GM18505 (cell line): Measurements from ENCODE around the gene PLA2G1B.
"Not testable (repeated sequence)": the region's sequence is repeated elsewhere in the genome, so short reads cannot be mapped to it uniquely, and the experiment has no call there.

Experiments
- ATAC-seq: cut with Tn5 transposase; IDR thresholded peaks from one replicate; pipeline ENCODE4 v1.9.1; 2021; ENCODE audit not compliant: unreplicated experiment
- POLR2A ChIP-seq: IDR thresholded peaks from 4 replicates; pipeline ENCODE4 v1.6.1; 2011; ENCODE audit warnings: borderline replicate concordance; ENCODE audit not compliant: insufficient read depth, insufficient read length; ENCODE audit errors: extremely low read depth

Gene PLA2G1B

DNA sequence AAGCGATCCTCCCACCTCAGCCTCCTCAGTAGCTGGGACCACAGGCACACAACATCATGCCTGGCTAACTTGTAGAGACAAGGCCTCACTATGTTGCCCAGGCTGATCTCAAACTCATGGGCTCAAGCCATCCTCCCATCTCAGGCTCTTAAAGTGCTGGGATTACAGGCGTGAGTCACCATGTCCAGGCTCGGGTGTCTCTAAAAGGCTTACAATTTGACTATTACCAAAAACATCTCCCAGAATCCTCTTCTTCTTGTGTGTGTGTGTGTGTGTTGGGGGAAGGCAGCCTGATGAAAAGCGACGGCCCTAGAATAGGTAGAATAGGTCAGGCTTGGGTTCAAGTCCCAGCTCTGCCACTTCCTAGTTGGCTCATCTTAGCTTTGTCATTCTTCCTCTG lies 24.5 kb upstream of the PLA2G1B start:
- TF ChIP-seq POLR2A = no peak
- ATAC-seq = no peak

DNA sequence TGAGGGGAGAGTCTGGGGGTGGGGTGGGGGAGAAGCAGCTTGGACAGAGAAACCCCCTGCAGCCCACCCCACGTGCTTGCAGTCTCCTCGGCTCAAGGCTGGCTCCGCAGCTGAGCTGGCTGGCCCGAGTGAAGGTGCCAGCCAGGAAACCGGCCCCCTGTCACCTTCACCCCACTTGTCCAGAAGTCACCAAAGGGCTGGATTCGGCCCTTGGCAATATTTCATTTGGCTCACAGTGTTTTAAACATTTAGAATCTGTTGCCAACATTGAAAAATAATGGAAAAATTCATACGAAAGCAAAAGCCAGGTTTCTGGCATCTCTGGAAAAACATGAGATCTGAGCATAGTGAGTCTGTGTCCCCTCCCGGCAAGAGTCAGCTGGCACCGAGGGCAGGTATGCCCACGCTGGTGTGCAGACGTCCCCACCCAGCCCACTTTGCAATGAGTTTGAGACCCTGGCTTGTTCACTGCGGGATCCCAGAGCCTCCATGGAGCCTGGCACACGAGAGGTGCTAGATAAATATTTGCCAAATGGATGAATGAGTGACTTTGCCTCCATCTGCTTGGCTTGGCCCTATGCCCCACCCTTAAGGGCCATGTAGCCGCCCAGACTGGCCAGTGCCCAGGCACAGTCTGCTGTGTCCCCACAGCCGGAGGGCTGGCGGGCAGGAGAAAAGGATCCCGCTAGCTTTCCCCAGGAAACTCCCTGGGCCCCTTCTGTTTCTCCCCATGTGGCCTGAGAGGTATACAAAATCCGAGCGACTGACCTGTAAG lies 23.2 kb upstream of the PLA2G1B start:
- ATAC-seq = no peak
- TF ChIP-seq POLR2A = no peak

DNA sequence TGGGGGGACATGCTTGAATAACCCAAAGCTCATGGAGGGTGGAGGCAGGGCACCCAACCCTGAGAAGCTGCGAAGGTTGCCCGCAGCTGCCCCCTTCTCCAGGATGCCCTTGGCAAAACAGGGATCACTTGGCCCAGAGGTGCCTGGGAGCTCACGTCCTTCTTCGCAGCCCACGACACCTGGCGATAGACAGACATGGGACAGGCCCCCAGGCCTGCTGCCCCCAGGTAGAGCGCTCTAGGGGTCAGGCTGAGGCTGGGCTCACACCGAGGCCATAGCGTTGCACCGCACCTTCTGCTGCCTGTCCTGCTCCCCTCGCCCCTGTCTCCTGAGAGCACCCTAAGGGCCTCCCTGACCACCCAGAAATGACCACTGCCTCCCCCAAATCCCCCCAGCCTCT lies 20.2 kb upstream of the PLA2G1B start:
- no peak for TF ChIP-seq POLR2A
- no peak for ATAC-seq

DNA sequence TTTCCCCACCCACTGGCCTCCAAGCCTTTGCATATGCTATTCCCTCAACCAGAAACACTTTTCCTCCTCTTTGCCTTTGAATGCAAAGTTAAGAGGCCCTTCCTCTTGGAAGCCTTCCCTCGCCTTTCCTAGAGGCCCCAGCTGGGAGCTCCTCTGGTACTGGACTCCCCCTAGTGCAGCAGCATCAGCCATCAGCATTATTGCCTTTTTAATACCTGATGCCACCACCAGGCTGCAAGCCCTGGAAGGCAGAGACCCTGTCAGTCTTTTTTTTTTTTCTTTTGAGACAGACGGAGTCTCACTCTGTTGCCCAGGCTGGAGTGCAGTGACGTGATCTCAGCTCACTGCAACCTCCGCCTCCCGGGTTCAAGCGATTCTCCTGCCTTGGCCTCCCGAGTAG lies 19.1 kb upstream of the PLA2G1B start:
- no peak for TF ChIP-seq POLR2A
- no peak for ATAC-seq

DNA sequence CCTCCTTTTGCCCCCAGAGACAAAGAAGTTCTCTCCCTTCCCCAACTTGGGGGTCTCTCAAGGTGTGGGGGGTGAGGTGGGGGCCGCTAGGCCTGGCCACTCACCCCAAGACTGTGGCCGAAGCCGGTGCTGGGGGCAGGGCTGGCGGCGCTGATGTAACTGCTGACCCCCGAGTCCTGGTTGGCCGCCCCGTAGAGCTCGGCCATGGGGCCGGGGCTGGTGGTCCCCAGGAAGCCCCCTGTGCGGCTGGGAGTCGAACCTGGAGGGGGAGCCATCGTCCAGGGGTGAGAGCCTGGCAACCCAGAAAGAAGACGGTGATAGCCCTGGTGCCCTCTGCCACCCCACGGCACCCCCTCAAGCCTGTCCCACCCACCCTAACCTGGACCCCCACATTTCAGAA lies 18.5 kb upstream of the PLA2G1B start:
- no peak for ATAC-seq
- no peak for TF ChIP-seq POLR2A

DNA sequence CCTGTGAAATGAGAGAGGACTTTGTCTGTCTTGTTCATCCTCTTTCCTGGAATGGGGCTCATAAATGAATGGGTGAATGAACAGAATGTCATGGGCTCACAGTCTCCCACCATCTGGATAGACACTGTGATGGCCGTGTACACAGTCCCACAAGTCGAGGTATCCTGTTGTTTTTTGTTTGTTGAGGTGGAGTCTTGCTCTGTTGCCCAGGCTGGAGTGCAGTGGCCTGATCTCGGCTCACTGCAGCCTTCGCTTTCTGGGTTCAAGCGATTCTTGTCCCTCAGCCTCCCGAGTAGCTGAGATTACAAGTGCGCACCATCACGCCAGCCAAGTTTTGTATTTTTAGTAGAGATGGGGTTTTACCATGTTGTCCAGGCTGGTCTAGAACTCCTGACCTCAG lies 16.1 kb upstream of the PLA2G1B start:
- no peak for TF ChIP-seq POLR2A
- no peak for ATAC-seq

DNA sequence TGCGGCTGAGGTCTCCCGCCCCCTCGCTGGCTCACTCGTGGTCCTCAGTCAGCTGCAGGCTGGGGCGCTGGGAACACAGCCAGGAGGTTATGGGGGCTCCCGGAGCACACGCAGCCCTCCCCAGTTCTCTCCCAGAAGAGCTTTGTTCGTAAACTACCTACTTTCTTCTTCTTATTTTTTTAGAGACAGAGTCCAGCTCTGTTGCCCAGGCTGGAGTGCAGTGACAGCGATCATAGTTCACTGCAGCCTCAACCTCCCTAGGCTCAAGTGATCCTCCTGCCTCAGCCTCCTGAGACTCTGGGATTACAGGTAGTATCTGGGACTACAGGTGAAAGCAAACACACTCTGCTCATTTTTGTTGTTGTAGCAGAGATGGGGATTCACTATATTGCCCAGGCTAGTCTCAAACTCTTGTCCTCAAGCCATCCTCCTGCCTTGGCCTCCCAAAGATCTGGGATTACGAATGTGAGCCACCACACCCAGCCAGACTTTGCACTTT lies 15.5 kb upstream of the PLA2G1B start:
- TF ChIP-seq POLR2A = no peak
- no peak for ATAC-seq

DNA sequence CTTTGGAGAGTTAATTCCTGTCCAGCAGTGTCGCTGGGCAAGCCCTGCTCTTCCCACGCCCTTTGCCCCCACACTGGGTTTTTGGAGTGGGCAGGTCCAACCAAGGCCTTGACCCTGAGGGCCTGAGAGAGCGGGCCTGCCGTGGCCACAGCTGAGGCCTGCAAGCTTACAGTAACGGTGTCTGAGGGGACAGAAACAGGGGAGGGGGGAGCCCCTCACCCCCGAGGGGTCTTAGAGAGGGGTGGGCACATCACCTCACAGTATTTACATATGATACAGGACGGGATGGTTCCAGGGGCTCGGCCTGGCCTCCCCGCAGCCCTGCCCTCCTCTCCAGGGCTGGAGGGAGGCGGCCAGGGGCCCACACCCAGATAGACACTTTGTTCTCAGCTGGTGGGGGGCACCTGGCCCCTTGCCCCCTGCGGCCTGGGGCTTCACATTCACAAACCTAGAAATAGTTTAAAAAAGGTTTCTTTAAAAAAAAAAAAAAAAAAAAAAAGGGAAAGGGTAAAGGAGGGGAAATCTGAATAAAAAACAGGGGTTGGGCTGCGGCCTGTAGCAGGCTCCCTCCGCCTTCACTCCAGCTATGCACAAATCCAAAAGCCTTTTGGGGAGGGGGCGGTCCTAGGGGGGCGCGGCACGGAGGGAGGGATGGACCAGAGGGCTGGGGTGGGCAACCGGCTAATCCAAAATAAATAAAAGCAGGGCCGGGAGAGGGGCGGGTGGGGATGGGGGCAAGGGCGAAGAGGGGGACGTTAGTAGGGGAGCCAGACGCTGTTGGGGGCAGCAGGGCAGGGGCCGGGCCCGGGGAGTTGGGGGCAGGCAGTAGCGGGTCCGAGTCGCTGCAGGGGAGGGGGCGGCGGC lies 14.8 kb upstream of the PLA2G1B start:
- ATAC-seq = no peak
- TF ChIP-seq POLR2A = no peak

DNA sequence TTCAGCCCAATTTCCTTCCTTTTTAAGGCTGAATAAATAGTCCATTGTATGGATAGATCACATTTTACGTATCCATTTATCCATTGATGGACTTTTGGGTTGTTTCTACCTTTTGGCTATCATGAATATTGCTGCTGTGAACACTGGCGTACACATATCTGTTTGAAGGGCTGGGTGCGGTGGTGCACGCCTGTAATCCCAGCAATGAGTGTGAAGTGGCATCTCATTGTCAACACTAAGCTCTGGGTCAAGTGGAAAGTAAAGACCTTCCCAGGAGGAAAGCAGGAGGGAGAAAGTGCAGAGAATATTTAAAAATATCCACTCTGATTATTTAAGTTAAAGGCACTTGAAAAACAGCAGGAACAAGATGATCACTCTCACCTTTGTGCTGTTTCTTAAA lies 11.7 kb upstream of the PLA2G1B start:
- ATAC-seq = no peak
- TF ChIP-seq POLR2A = no peak

DNA sequence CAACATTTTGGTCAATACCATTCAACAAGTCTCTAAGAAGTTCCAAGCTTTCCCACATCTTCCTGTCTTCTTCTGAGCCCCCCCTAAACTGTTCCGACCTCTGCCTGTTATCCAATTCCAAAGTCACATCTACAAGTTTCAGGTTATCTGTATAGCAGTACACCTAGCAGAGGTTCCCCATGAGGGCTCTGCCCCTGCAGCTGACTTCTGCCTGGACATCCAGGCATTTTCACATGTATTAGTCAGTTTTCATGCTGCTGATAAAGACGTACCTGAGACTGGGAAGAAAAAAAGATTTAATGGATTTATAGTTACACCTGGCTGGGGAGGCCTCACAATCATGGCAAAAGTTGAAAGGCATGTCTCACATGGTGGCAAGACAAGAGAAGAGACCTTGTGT lies 10.2 kb upstream of the PLA2G1B start:
- no peak for ATAC-seq
- TF ChIP-seq POLR2A = no peak

DNA sequence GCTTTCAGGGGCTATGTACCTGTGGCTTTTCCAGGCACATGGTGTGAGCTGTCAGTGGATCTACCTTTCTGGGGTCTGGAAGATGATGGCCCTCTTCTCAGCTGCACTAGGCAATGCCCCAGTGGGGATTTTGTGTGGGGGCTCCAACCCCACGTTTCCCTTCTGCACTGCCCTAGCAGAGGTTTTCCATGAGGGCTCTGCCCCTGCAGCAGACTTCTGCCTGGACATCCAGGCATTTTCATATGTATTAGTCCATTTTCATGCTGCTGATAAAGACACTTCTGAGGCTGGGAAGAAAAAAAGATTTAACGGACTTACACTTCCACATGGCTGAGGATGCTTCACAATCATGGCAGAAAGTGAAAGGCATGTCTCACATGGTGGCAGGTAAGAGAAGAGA lies 8.8 kb upstream of the PLA2G1B start:
- not testable (repeated sequence) for ATAC-seq

DNA sequence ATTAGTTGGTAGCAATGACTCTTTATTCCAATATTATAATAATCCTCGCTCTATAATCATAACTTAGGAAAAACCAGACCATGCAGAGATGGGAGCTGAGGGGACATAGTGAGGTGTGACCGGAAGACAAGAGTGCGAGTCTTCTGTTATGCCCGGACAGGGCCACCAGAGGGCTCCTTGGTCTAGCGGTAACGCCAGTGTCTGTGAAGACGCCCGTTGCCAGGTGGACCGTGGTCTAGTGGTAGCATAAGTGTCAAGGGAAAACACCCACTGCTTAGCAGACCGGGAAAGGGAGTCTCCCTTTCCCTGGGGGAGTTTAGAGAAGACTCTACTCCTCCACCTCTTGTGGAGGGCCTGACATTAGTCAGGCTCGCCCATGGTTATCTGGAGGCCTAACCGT lies 7.9 kb upstream of the PLA2G1B start:
- ATAC-seq = not testable (repeated sequence)

DNA sequence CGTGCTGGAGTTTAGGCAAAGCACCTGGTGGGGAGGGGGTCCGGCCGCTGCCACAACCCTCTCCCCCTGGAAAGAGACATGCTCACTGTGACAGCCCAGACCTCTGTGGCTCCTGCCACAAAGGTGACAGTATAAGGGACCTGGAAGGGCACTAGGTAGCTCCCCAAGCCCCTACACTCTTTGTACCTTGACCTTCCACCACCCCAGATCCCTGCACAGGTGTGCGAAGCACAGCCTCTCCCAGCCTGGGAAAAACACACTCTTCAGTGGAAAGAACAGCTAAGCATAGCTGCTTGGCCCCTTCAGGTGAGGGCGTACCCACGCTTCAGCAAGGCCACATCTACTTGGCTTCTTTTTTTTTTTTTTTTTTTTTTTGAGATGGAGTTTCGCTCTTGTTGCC lies 4.9 kb upstream of the PLA2G1B start:
- TF ChIP-seq POLR2A = no peak
- no peak for ATAC-seq

DNA sequence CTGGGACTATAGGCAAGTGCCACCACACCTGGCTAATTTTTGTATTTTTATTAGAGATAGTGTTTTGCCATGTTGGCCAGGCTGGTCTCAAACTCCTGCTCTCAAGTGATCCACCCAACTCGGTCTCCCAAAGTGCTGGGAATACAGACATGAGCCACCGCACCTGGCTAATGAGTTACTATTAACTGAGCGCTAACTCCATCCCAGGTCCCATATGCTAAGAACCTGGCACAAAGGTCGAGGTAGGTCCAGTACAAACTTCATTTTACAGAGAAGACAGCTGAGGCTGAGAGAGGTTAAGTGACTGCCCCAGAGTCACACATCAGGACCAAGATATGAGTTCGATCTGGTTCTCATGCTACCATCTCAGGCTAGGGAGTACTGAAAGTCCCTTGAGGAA lies 4.5 kb upstream of the PLA2G1B start:
- no peak for TF ChIP-seq POLR2A
- no peak for ATAC-seq
